Skin of body (tissue), 2 donors: Measurements from ENCODE around the gene WSB2. TPM values are rescaled to one million over a fixed set of nuclear protein-coding genes. Genes with fewer than 3 reads are reported as not detected.
"Not testable (repeated sequence)": the region's sequence is repeated elsewhere in the genome, so short reads cannot be mapped to it uniquely, and the experiment has no call there.

Experiments used
- DNase-seq: peaks from one replicate; lab custom pipeline; 2025; lab: John Stamatoyannopoulos, UW
- total RNA-seq: library from RNA; depleted of rRNA; stranded (reverse); fragments of >200 nt; gene quantifications from one replicate; pipeline ENCODE4 v1.2.3, GENCODE V29; 2014

WSB2 gene
- total RNA-seq, 1 donor from 2014 or later = 55.6 TPM

- no peak for DNase-seq
Measured at GRCh38 chr12:118035190-118036041, 25.6 kb downstream of the WSB2 start.

- peak; percentile 26 for DNase-seq
Measured at GRCh38 chr12:118034429-118035189, 26.4 kb downstream of the WSB2 start.

- DNase-seq = peak; percentile 81
Measured at GRCh38 chr12:118033902-118034301, 27.1 kb downstream of the WSB2 start.

- no peak for DNase-seq
Measured at GRCh38 chr12:118033323-118033722, 27.7 kb downstream of the WSB2 start.

- DNase-seq = no peak
Measured at GRCh38 chr12:118032188-118032587, 28.8 kb downstream of the WSB2 start.

- DNase-seq = no peak
Measured at GRCh38 chr12:118029166-118029565, 31.8 kb downstream of the WSB2 start.

GRCh38 chr12:118025168-118025567, 35.8 kb downstream of the WSB2 start:
- no peak for DNase-seq

- no peak for DNase-seq
Measured at GRCh38 chr12:118023301-118023860, 37.6 kb downstream of the WSB2 start.

- no peak for DNase-seq
Measured at GRCh38 chr12:118022728-118023109, 38.3 kb downstream of the WSB2 start.

- not testable (repeated sequence) for DNase-seq
Measured at GRCh38 chr12:118022097-118022727, 38.8 kb downstream of the WSB2 start.

GRCh38 chr12:118020036-118020435, 40.9 kb downstream of the WSB2 start:
- DNase-seq = no peak

- no peak for DNase-seq
Measured at GRCh38 chr12:118017926-118018325, 43.1 kb downstream of the WSB2 start.

GRCh38 chr12:118016424-118017264, 44.3 kb downstream of the WSB2 start, which contains the start of gene RFC5:
RFC5 (plus strand) TSS chr12:118016703; CDS start chr12:118016828, 125 bp downstream.
- peak; percentile 95 for DNase-seq

GRCh38 chr12:118015944-118016343, 45.0 kb downstream of the WSB2 start:
- no peak for DNase-seq

GRCh38 chr12:118015306-118015705, 45.7 kb downstream of the WSB2 start:
- DNase-seq = no peak

- no peak for DNase-seq
Measured at GRCh38 chr12:118013283-118013682, 47.7 kb downstream of the WSB2 start.

GRCh38 chr12:118011961-118012360, 49.0 kb downstream of the WSB2 start:
- no peak for DNase-seq

- DNase-seq = no peak
Measured at GRCh38 chr12:118011377-118011776, 49.6 kb downstream of the WSB2 start.

- no peak for DNase-seq
Measured at GRCh38 chr12:118010903-118011302, 50.1 kb downstream of the WSB2 start.

GRCh38 chr12:117999806-118000205, 61.2 kb downstream of the WSB2 start:
- not testable (repeated sequence) for DNase-seq

GRCh38 chr12:117998719-117999118, 62.3 kb downstream of the WSB2 start:
- no peak for DNase-seq
